GM21717 (cell line): Measurements from ENCODE around the gene IFT81.
A peak's percentile ranks its signal among the peaks of the same experiment; 100 is the strongest.

Experiments
- ATAC-seq: cut with Tn5 transposase; IDR thresholded peaks from one replicate; pipeline ENCODE4 v1.9.1; 2021; ENCODE audit warnings: mild to moderate bottlenecking, moderate library complexity; ENCODE audit not compliant: unreplicated experiment

IFT81 gene

DNA sequence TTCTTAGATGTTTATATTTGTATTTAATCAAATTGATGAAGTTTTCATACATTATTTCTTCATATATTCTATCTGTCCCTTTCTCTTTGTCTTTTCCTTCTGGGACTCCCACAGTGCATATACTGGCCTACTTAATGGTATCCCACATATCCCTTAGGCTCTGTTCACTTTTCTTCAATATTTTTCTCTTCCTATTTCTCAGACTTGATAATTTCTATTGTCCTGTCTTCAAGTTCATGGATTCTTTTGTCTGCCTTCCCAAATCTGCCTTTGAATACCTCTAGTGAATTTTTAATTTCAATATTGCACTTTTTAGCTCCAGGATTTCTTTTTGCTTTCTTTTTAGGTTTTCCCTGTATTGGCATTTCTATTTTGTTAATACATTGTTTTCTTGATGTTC lies 33.4 kb downstream of the IFT81 start:
- ATAC-seq: no peak

DNA sequence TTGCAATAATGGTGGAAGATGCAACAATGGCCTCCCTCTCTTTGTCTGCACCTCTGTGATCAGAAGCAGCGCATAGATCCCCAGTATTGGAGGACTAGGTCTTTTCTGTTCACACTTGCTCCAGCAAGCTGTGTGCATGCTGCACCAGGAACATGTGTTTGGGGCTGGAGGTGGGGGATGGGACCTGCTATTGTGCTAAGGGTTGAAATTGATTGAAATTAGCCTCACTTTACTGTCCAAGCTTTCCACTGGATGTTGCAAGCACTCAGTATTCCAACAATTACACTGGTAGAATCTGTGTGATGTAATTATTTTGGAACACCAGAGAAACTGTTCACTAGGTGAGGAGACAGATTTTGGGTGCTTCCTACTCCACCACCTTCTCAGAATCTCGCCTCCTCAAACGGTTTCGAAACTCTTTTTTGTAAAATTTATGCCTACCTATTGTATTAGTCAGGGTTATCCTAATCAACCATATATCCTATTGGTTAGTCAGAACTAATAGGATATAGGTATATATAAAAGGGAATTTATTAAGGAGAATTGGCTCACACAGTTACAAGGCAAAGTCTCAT lies 35.6 kb downstream of the IFT81 start:
- no peak for ATAC-seq

DNA sequence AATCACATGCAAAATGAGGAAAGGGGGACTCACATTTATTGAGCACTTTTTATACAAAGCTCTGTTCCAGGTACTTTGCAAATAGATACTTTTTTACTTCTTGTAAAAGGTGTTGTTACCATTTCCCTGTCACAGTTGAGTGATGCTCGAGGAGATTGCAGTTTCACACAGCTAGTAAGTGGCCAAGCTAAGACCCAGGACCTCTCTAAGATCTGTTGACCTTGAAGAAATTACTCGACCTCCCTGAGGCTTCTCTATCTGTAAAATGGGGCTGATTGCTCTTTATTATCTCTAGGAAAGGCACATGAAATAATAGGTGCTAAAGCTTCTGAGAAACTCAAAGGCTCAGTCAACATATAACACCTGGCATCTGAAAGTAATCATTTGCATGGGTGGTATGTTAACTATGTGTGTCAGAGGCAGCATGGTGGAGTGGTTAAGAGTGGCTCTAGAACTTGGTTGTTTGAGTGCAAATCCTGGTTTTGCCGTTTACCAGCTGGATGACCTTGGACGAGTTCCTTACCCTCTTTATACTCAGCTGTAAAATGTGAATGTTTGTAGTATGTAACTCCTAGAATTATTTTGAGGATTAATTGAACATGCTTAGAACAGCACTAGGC lies 41.5 kb downstream of the IFT81 start:
- peak; percentile 81 for ATAC-seq

DNA sequence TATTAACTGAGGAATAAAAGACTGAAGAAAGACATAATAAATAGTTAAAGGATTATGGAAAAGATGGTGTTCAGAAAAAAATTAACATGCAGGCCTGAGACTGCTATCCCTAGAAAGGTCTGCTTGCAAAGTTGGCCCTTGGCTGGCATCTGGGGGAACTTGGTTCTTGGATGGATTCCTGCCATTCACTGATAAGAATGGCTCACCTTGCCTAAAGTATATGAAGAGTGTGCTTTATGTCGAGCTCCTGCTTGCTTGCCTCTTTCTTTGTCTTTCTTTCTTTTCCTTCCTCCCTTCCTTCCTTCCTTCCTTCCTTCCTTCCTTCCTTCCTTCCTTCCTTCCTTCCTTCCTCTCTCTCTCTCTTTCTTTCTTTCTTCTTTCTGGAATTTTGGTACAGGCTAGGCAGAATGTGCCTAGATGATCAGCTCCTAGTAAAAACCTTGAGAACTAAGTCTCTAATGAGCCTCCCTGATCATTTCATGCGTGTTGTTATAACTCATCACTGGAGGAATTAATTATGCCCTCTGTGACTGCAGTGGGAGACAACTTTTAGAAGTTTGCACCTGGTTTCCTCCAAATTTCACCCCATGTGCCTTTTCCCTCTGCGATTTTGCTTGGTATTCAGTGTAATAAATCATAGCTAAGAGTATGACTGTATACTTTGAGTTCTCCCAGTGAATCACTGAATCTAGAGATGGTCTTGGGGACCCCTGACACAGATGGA lies 44.7 kb downstream of the IFT81 start:
- no peak for ATAC-seq

DNA sequence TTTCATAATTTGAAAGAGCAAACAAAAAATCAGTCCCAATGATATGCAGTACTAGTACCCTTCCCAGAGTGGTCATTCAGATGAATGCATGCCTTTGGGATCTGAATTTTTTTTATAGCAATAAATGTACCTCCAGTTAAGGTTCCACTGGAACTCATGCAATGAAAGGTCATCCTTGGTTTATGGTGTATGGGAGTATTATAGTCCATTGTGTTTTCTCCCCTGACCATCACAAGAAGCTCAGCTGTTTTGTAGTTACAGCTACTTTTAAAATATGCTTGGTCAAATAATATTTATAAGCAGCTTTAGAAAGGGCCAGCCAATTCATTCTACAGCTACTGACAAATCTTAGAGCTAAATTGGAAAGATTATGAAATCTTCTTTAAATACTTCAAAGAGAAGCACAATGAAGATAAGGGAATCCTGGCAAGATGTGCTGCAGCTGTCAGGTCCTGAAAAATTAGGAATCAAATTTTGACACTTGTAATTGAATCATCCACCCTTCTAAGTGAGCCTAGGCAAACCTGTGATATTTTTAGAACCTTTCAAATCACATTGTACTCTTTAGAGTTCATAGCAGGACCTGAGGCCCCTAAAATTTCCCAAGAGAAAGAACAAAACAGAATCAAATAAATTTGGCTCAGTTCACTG lies 46.5 kb downstream of the IFT81 start:
- ATAC-seq: no peak

DNA sequence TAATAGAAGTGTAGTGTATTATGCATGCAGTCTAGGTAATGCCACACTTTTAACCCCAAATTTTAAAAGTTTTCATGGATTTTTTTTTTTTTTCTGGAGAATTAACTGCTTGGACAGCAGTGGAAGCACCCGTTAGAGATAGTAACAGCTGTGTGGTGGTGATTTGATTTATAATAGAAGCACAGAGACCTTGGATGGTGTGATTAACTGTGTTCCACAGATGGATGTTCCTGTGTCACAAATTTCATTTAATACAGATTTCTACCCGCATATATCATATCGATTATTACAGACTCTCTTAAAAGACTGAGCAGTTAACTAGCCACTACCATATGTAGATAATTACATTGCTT lies 47.0 kb downstream of the IFT81 start:
- ATAC-seq: no peak

DNA sequence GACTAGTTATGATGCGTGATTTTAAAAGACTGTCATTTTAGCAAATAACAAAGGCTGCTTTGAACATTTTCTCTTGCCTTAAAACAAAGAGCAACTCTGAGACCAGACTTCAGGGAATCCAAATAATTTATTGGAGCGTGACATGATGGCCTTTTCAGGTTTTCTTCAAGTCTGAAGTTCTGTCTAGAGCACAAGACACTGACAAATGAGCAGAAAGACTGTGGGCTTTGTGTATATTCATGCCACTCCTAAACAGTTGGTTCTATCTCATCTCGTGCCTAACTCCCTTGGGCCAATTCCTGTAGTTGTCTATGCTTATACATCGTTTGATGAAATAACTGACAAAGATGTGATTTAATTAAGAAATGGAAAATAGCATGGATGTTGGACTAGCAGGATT lies 47.5 kb downstream of the IFT81 start:
- no peak for ATAC-seq

DNA sequence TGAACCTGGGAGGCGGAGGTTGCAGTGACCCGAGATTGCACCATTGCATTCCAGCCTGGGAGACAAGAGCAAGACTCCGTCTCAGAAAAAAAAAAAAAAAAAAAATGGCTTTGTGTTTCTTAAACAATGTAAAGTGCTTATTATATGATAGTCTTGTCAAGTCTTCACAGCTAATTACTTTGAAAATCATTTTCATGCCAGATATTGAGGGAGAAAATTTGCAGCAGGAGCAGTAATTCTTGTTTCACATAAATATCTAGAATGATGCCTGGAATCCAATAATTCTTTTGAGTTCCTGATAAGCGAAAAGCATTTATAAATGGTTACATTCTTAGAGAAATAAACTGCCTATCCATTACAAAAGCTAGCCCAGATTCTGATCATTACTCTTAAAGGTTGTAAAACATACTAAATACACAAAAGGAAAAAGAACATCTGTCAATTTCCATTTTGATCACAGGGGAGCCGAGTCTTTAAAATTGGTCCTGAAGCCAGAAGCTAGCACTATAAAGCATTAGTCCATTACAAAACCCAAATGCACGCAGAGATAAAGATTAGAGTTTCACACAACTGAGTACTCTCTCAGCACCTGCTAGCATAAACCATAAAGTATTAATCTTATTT lies 50.3 kb downstream of the IFT81 start:
- no peak for ATAC-seq

DNA sequence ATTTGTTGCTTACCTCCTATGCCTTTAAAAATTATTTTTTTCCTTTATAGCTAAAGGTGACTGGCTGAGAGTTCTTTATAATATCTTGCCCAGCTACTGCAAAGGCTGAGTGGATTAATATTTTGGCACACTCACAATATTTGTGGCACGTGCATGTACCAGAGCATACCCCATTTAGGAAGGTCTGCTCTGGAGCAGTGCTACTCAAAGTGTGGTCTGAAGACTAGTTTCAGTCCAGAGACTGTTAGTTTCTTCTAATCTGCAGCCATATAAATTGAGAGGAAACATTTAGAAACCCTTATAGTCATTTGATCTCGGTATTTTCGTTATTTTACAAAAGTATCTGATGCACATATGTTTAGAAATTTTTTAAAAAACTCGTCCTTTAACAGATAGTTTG lies 51.0 kb downstream of the IFT81 start:
- no peak for ATAC-seq

DNA sequence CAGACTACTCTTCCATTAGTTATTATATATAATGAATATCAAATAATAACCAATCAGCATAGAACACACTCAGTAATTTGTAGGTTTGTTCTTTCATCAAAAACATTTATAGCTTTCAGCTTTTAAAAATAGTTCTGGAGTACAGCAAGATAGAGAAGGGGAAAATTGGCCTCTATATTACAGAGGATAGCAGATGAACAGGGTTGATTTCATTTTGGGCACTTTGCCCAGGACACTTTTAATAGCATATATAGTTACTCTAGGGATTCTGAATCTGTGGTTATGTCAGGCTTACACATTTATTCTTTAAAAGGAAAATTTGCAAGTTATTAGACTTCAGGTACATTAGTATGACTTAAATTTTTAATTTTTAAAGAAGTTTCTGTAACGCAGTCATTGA lies 52.6 kb downstream of the IFT81 start:
- no peak for ATAC-seq

DNA sequence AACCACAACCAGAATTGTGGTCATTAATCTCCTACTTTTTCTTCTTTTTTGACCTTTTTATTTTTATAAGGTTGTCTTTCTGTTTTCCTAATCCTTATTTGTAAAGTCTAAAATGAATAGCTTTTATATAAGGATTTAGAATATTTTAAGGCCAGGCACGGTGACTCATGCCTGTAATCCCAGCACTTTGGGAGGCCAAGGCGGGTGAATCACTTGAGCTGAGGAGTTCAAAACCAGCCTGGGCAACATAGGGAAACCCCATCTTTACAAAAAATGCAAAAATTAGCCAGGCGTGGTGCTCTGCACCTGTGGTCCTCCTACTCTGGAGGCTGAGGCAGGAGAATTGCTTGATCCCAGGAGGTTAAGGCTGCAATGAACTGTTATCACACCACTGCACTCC lies 55.1 kb downstream of the IFT81 start:
- no peak for ATAC-seq

DNA sequence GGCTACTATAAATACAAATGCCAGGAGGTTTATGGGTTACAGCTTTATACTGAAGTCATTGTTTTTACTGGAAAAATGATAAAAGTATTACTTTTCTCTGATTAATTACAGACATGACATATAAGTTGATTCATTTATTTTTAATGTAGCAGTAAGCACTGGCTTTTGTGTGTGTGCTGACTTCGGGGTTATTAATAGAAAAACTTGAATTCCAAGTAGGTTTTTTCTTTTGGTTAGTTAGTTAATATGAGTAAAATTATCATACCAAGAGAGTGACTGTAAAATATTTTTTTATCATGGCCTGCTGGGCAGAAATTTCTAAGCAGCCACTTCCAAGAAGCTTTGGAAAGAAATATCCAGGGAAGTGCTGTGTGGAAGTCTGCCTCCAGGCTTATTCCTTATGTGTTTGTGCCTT lies 56.4 kb downstream of the IFT81 start:
- ATAC-seq: no peak

DNA sequence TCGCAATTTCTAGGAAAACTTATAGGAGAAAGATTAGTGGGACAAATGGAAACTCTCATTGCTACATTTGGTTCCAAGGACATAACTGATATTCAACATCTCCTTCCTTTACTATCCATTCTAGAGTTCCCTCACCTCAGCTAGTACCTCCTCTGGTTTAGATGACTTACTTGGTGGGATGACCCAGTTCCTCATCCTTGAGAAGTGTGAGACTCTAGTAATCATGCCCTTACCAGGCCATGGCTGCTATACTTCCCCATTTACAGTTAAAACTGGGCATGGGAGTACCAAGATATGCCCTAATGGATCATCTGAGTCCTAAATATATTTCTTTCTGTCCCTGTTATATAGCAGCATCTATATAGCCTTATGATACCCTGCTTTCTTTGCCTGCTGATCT lies 58.1 kb downstream of the IFT81 start:
- ATAC-seq: no peak

DNA sequence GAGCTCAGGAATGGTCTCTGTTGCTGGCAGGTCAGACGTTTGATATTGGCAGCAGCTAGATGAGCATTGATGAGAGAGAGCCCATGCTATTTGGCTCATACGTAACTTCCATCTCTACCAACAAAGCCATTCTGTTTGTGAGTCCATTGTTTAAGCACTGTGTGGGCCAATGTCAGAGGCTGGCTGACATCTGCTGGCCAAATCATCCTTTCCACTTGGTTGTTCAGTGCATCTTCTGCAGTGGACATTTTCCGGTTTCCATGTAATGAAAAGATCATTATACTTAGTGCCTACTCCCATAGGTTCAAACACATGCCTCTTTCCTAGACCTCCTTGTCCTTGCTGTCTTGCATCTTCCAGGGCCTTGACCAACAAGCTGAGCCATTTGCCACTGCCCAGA lies 59.2 kb downstream of the IFT81 start:
- no peak for ATAC-seq

DNA sequence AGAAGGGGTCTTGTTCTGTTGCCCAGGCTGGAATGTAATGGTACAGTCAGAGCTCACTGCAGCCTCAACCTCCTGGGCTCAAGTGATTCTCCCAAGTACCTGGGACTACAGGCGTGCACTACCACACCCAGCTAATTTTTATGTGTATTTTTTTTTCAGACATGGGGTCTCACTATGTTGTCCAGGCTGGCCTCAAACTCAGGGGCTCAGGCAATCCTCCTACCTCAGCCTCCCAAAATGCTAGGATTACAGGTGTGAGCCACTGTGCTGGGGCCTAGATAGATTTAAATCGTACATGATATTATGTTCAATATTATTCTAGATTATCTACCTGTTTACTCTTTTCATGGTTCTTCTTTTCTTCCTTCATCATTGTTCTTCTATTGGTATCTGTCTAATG lies 61.5 kb downstream of the IFT81 start:
- ATAC-seq: no peak

DNA sequence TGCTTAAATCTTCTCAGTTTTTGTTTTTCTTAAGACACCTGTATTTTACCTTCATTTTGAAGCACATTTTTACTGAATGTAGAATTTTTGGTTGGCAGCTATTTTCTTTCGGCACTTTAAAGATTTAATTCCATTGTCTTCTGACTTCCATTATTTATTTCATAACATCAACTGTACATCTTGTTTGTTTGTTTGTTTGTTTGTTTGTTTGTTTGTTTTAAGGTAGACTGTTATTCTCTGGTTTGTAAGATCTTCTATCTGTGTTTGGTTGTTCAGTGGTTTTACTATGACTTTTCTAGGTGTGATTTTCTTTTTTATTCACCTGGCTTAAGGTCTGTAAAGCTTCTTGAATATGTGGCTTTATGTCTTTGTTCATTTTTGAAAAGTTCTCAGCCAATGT lies 61.9 kb downstream of the IFT81 start:
- ATAC-seq: no peak

DNA sequence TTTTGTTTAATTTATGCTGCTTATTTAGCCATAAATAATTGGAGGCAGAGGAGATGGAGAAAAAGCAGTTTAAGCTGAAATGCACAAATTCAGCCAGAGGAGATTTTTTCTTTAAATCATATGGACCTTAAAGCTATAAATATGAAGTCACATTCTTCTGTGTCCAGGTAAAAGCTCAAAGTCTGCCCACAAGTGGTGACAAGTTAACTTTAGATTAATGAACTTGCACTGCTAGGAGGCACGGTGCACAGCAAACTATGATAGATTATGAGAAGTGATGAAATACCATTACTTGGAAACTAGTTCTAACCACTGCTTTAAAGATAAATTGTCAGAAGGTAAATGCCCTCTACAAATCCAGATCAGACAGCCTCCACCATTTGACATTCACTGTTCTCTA lies 69.0 kb downstream of the IFT81 start:
- no peak for ATAC-seq

DNA sequence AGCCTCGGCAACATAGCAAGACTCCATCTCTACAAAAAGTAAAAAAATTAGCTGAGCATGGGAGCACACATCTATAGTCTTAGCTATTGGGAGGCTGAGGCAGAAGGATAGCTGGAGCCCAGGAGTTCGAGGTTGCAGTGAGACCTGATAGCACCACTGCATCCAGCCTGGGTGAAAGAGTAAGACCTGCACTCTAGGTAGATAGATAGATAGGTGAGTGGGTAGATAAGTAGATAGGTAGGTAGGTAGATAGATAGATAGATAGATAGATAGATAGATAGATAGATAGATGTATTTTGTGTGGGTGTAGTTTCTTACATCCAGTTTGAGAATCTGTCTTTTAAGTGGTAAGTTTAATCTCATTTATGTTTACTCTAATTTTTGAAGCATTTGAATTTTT lies 72.8 kb downstream of the IFT81 start:
- no peak for ATAC-seq

DNA sequence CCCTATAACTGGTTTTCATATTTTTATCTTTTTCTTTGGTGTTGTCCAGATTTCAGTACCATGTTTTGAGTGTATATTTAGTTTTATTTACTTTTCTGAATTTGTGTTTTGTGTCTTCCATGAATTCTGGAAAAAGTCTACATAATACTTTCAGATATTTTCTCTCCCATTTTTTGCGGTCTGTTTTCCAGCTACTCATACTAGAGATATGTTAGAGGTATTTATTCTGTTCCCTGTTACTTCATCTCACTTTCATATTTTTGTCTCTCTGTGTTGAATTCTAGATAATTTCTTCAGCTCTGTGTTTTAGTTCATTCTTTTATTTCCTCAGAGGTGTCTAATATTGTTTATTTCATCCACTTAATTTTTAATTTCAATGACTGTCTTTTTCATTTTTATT lies 74.2 kb downstream of the IFT81 start:
- ATAC-seq: no peak

DNA sequence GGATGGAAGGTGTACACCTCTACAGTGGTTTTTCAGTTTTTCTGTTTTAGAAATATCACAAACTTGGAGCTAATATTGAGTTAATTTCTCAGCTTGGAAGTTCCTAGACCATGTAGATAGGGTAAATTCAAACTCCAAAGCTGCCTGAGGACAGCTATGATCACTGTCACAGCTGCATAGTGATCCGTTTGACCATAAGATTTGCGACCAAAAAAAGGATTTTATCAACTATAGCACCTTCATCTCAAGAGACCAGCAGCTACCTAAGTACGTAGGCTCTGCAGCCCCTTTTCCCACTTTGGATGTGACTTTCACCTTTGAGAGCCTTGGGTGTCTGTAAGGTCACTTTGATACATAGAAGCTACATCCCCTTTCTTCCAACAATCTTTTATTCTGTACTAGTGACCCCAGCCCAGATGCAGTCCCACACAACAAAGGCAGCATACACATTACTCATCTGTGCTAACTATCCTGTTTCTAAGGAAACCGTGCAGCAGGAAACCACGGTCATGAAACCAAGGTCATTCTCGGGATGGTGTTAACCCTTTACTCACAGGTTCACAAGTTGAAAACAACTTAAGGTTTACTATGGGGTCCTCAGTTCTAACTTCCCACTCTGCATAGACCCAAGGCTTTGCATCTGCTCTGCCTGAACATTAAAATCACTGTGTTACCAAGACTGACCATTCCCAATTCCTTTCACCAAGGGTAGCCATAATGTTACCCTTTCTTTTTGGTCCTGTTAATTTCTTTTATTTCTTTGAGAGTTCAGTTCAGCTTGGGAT lies 75.4 kb downstream of the IFT81 start:
- no peak for ATAC-seq

DNA sequence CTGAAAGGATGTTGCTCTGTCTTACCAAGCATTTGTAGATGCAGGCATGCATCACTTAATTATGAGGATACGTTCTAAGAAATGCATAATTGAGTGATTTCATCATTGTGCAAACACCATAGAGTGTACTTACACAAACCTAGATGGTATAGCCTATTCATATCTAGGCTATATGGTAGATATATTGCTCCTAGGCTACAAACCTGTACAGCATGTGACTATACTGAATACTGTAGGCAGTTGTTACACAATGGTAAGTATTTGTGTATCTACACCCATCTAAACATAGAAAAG lies 75.9 kb downstream of the IFT81 start:
- ATAC-seq: no peak
